ENCODE data around the gene STX3.

Gene STX3

DNA sequence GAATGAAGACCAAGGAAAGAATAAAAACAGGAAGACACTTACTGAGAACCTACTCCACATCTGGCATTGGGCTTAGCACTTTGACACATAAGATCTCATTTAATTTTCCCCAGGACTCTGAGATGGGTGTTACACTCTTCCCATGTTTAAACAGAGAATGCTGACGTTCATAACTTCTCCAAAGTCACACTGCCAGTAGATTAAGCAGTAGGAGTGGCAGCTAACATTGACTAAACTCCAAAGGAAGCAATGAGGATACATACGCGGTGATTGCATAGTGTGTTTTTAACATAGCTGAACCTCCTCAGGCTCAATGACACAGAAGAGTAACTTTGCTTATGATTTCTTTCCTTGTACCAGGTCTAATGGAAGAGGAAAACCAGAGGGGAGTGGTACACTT lies 27.0 kb upstream of the STX3 start:
- no peaks in the 10 kb centered on the region for H3K4me1 ChIP-seq (ENCODE audit: control insufficient read depth, insufficient read depth, low read length)
- no peak overlapping the region for H3K27ac ChIP-seq (ENCODE audit: low read length)
- H3K9me3 ChIP-seq (ENCODE audit: control insufficient read depth, insufficient read depth, low read length) = no peaks in the 10 kb centered on the region
- no CpG with 5 or more reads among the region's 3 CpGs for WGBS (ENCODE audit: insufficient coverage, insufficient read length)
- H3K27me3 ChIP-seq (ENCODE audit: control insufficient read depth, insufficient read depth, low read length) = no peaks in the 10 kb centered on the region
- H3K36me3 ChIP-seq (ENCODE audit: control insufficient read depth, insufficient read depth, low read length) = no peaks in the 10 kb centered on the region
- no peak overlapping the region for H3K4me3 ChIP-seq (ENCODE audit: low read length)
- no peak for DNase-seq (ENCODE audit: low read depth, low spot score)

DNA sequence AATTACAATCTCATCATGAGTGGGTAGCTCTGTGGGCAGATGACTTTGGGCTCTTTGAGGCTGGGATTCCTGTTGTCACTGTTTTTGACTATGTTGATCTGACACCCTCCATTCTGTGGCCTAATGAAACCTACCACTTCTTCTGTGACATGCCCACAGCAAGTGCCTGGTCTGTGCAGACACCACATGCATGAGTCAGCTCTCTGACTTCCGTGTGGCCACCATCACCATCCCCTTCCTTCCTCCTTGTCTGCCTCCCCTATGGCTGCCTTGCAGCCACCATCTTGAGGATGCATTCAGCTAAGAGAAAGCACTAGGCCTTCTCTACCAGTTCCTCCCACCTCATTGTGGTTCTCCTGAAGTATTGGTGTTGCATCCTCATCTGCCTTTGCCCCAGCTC lies 26.3 kb upstream of the STX3 start:
- no CpG with 5 or more reads among the region's 1 CpG for WGBS (ENCODE audit: insufficient coverage, insufficient read length)
- Histone ChIP-seq H3K9me3 (ENCODE audit: control insufficient read depth, insufficient read depth, low read length) (no peaks in the 10 kb centered on the region), H3K4me1 (ENCODE audit: control insufficient read depth, insufficient read depth, low read length) (no peaks in the 10 kb centered on the region), H3K4me3 (ENCODE audit: low read length) (no peak overlapping the region), H3K27me3 (ENCODE audit: control insufficient read depth, insufficient read depth, low read length) (no peaks in the 10 kb centered on the region), H3K27ac (ENCODE audit: low read length) (no peak overlapping the region), H3K36me3 (ENCODE audit: control insufficient read depth, insufficient read depth, low read length) (no peaks in the 10 kb centered on the region)
- no peak for DNase-seq (ENCODE audit: low read depth, low spot score)

DNA sequence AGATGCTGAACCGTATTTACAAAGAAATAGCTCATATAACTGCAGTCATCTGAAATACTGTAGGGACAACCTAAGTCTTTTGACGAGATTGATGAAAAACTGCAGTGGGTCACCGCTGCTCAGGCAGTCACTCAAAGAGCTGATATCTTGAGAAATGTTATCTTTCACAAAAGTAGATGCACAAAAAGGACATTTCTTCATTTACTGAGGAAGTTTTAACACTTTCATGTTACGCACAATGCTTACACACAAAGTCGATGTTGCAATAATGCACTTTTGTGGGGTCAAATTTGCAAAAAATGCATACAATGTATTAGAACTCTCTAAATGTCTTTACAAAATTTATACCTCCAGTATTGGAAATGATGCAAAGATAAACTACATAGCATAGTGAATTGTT lies 25.3 kb upstream of the STX3 start:
- H3K36me3 ChIP-seq (ENCODE audit: control insufficient read depth, insufficient read depth, low read length) = no peaks in the 10 kb centered on the region
- DNase-seq (ENCODE audit: low read depth, low spot score) = no peak
- H3K4me3 ChIP-seq (ENCODE audit: low read length) = no peak overlapping the region
- no peaks in the 10 kb centered on the region for H3K4me1 ChIP-seq (ENCODE audit: control insufficient read depth, insufficient read depth, low read length)
- no CpG with 5 or more reads among the region's 5 CpGs for WGBS (ENCODE audit: insufficient coverage, insufficient read length)
- H3K27ac ChIP-seq (ENCODE audit: low read length) = no peak overlapping the region
- no peaks in the 10 kb centered on the region for H3K27me3 ChIP-seq (ENCODE audit: control insufficient read depth, insufficient read depth, low read length)
- no peaks in the 10 kb centered on the region for H3K9me3 ChIP-seq (ENCODE audit: control insufficient read depth, insufficient read depth, low read length)

DNA sequence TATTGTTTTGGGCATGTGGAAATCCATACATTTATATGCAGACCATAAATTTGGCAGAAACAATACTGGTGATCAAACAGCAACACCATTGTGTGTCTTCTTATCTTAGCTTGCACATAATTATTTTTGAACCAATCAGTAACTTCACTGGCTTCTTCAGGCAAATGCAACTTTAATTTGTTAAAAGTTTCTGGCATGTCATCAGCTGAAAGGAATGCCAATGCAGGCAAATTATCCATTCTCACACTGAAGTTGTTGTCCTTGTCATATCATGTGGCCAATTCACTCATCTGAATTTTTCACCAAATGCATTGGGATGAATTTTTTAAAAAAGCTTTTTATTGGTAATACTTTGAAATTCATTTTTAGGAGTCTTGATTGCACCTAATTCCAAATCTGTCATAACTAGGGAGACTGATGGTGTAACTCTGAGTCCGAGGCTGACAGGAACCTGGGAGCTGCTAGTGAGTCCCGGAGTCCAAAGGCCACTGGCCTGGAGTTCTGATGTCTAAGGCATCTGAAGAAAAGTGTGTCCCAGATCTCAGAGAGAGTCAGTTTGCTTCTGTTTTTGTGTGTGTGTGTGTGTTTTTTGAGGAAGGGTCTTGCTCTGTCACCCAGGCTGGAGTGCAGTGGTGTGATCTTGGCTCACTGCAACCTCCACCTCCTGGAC lies 24.1 kb upstream of the STX3 start:
- WGBS (ENCODE audit: insufficient coverage, insufficient read length) = no CpG with 5 or more reads among the region's 2 CpGs

DNA sequence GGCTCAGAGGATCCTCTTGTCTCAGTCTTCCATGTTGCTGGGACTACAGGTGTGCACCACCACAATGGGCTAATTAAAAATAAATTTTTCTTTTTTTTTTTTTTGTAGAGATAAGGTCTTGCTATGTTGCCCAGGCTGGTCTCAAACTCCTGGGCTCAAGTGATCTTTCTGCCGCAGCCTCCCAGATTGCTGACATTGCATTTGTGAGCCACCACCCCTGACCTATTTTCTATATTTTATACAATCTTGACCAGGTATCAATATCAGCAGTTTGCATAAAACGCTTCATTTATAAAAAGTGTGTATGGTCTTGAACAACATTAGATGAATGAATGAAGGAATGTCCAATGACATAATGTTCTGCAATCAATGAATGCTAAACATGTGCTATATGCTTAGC lies 9.1 kb upstream of the STX3 start:
- no peaks in the 10 kb centered on the region for H3K27me3 ChIP-seq (ENCODE audit: control insufficient read depth, insufficient read depth, low read length)
- no peak overlapping the region for H3K27ac ChIP-seq (ENCODE audit: low read length)
- no peaks in the 10 kb centered on the region for H3K36me3 ChIP-seq (ENCODE audit: control insufficient read depth, insufficient read depth, low read length)
- no CpG with 5 or more reads among the region's 2 CpGs for WGBS (ENCODE audit: insufficient coverage, insufficient read length)
- H3K4me3 ChIP-seq (ENCODE audit: low read length) = no peak overlapping the region
- no peaks in the 10 kb centered on the region for H3K4me1 ChIP-seq (ENCODE audit: control insufficient read depth, insufficient read depth, low read length)
- DNase-seq (ENCODE audit: low read depth, low spot score) = no peak
- no peaks in the 10 kb centered on the region for H3K9me3 ChIP-seq (ENCODE audit: control insufficient read depth, insufficient read depth, low read length)

More for the DNA sequence above, 24.1 kb upstream of the STX3 start:
- DNase-seq (ENCODE audit: low read depth, low spot score) = no peak
- Histone ChIP-seq H3K4me1 (ENCODE audit: control insufficient read depth, insufficient read depth, low read length) (no peaks in the 10 kb centered on the region), H3K9me3 (ENCODE audit: control insufficient read depth, insufficient read depth, low read length) (no peaks in the 10 kb centered on the region), H3K4me3 (ENCODE audit: low read length) (no peak overlapping the region), H3K36me3 (ENCODE audit: control insufficient read depth, insufficient read depth, low read length) (no peaks in the 10 kb centered on the region), H3K27me3 (ENCODE audit: control insufficient read depth, insufficient read depth, low read length) (no peaks in the 10 kb centered on the region), H3K27ac (ENCODE audit: low read length) (no peak overlapping the region)

DNA sequence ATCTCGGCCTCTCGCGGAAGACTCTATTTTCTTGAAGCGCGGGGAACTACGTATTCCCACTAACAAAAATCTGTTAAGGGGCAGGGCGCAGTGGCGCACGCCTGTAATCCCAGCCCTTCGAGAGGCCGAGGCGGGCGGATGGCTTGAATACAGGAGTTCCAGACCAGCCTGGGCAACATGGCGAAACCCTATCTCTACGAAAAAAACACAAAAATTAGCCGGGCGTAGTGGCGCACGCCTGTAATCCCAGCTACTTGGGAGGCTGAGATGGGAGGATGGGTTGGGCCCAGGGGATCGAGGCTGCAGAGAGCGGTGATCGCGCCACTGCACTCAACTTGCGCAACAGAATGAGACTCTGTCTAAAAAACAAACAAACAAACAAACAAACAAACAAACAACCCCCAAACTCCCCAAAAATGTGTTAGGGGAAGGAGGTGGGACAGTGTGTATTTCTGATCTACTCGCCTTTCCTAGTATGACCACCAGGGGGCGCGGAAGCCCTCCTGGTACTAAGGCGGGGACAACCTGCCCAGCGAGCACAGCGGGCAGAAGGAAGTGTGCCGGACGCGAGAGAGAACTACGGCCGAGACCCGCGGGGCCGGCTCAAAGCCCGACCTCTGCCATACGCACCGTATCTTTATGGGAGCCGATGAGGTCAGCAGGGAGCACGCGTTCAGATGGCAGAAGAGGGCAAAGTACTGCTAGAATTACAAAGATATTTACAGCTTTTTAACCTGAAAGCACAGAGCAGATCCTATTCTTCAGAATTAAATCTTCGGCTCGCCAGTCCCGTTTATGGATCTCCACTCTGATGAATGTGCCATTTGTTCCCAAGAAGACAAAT lies 1.3 kb upstream of the STX3 start:
- Histone ChIP-seq H3K36me3 (ENCODE audit: control insufficient read depth, insufficient read depth, low read length) (no peaks in the 10 kb centered on the region; the same call in 1 of the 2 replicates), H3K4me3 (ENCODE audit: low read length) (peak overlapping the region; percentile 87; the same call in 1 of the 2 replicates), H3K27me3 (ENCODE audit: control insufficient read depth, insufficient read depth, low read length) (no peaks in the 10 kb centered on the region), H3K27ac (ENCODE audit: low read length) (no peak overlapping the region), H3K9me3 (ENCODE audit: control insufficient read depth, insufficient read depth, low read length) (no peaks in the 10 kb centered on the region), H3K4me1 (ENCODE audit: control insufficient read depth, insufficient read depth, low read length) (no peaks in the 10 kb centered on the region)
- peak; percentile 61 for DNase-seq (ENCODE audit: low read depth, low spot score)
- WGBS (ENCODE audit: insufficient coverage, insufficient read length) = no CpG with 5 or more reads among the region's 47 CpGs

DNA sequence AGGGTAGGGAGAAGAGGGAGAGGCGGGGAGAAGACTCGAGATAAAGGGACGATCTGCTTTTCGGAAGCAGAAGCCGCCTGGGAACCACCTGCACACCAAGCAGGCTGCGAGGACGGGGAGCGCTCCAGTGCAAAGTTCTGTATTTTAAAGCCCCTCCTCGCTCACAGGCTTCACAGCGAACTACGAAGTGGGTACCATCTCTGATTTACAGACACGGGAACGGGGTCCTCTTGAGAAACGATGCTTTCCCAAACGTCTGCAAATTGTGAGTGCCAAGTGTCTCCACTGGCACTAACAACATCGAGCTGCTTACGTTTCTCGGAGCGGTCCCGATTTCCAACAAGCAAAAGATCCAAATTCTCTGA lies 700 bp upstream of the STX3 start:
- Histone ChIP-seq H3K9me3 (ENCODE audit: control insufficient read depth, insufficient read depth, low read length) (no peaks in the 10 kb centered on the region), H3K4me3 (ENCODE audit: low read length) (peak overlapping the region; percentile 87; the same call in 1 of the 2 replicates), H3K27ac (ENCODE audit: low read length) (no peak overlapping the region), H3K4me1 (ENCODE audit: control insufficient read depth, insufficient read depth, low read length) (no peaks in the 10 kb centered on the region), H3K36me3 (ENCODE audit: control insufficient read depth, insufficient read depth, low read length) (no peaks in the 10 kb centered on the region; the same call in 1 of the 2 replicates), H3K27me3 (ENCODE audit: control insufficient read depth, insufficient read depth, low read length) (no peaks in the 10 kb centered on the region)
- no CpG with 5 or more reads among the region's 20 CpGs for WGBS (ENCODE audit: insufficient coverage, insufficient read length)
- DNase-seq (ENCODE audit: low read depth, low spot score) = peak; percentile 2

DNA sequence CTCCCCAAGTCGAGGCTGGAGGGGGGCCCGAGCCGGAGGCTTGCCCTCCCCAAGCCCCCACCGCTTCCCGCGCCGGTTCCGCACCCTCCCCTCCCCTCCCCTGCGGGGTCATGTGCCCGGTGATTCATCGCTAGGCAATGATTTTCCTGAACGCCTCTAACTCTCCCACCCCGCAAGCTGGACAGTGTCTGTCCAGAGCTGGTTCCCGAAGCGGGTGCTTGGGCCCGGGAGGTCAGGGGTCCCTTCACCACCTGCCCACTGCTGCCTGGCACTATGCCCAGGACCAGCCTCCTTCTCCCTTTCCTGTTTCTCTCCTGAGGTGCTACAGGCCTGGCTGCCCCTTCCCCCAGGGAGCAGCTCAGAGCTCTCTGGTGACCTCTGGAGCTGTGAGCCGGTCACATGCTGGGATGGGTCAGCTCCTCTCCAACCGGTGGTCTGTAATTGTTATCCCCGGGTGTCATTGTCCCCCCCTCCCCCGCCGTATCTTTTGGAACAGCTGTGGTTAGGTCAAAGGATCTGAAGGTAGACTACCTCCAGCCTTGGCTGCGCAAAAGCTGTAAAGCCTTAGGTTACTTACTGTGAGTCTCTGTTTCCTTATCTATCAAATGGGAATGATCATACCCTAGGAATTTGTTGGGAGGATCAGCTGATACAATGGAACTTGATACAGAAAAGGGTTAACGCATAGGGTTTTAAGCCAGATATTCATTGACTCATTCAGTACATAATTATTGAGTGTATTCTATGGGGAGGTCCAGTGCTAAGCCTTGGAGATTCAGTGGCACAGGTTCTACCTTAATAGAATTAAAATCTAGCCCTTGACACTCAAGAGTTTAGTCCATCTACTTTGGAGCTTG lies 753 bp downstream of the STX3 start:
- H3K4me1 ChIP-seq (ENCODE audit: control insufficient read depth, insufficient read depth, low read length) = no peaks in the 10 kb centered on the region
- H3K4me3 ChIP-seq (ENCODE audit: low read length) = peak overlapping the region; percentile 87
- peak; percentile 4 for DNase-seq (ENCODE audit: low read depth, low spot score)
- H3K27me3 ChIP-seq (ENCODE audit: control insufficient read depth, insufficient read depth, low read length) = no peaks in the 10 kb centered on the region
- H3K9me3 ChIP-seq (ENCODE audit: control insufficient read depth, insufficient read depth, low read length) = no peaks in the 10 kb centered on the region
- no peak overlapping the region for H3K27ac ChIP-seq (ENCODE audit: low read length)
- WGBS (ENCODE audit: insufficient coverage, insufficient read length) = no CpG with 5 or more reads among the region's 23 CpGs
- H3K36me3 ChIP-seq (ENCODE audit: control insufficient read depth, insufficient read depth, low read length) = no peaks in the 10 kb centered on the region; the same call in 1 of the 2 replicates

DNA sequence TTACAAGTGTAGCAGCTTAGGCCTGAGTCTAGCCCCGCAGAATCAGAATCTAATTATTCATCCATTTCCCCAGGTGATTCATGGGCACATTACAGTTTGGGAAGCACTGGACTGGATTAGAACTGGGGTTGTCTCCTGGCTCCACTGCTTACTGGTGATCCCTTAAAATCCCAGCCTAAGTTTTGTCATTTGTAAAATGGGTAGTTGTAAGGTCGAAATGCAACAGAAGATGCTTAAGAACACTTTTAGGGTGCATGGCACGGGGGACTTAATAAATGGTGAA lies 1.3 kb downstream of the STX3 start:
- Histone ChIP-seq H3K9me3 (ENCODE audit: control insufficient read depth, insufficient read depth, low read length) (no peaks in the 10 kb centered on the region), H3K4me3 (ENCODE audit: low read length) (no peak overlapping the region; the same call in 1 of the 2 replicates), H3K27me3 (ENCODE audit: control insufficient read depth, insufficient read depth, low read length) (no peaks in the 10 kb centered on the region), H3K27ac (ENCODE audit: low read length) (no peak overlapping the region), H3K4me1 (ENCODE audit: control insufficient read depth, insufficient read depth, low read length) (no peaks in the 10 kb centered on the region), H3K36me3 (ENCODE audit: control insufficient read depth, insufficient read depth, low read length) (no peaks in the 10 kb centered on the region; the same call in 1 of the 2 replicates)
- DNase-seq (ENCODE audit: low read depth, low spot score) = no peak
- WGBS (ENCODE audit: insufficient coverage, insufficient read length) = no CpG with 5 or more reads among the region's 3 CpGs

DNA sequence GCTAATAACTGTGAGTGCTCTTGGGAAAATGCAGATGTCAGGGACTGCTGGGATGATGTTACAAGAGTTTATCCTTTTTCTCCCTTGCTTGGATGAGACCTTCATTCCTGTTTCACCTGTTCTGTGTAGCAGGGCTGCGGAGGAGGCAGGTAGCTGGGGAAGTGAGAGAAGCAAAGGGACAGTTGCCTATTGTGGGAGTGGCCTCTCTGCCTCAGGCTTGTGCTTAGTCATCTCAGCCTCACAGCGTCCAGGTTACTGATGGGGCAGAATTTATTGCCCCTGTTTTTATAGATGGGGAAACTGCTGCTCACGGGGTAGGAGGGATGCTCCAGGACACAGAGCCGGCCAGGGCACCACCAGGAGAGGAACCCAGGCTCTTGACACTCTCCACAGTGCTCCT lies 1.7 kb downstream of the STX3 start:
- no peaks in the 10 kb centered on the region for H3K4me1 ChIP-seq (ENCODE audit: control insufficient read depth, insufficient read depth, low read length)
- no peaks in the 10 kb centered on the region; the same call in 1 of the 2 replicates for H3K36me3 ChIP-seq (ENCODE audit: control insufficient read depth, insufficient read depth, low read length)
- no peak overlapping the region for H3K4me3 ChIP-seq (ENCODE audit: low read length)
- H3K27me3 ChIP-seq (ENCODE audit: control insufficient read depth, insufficient read depth, low read length) = no peaks in the 10 kb centered on the region
- DNase-seq (ENCODE audit: low read depth, low spot score) = no peak
- no peaks in the 10 kb centered on the region for H3K9me3 ChIP-seq (ENCODE audit: control insufficient read depth, insufficient read depth, low read length)
- no peak overlapping the region for H3K27ac ChIP-seq (ENCODE audit: low read length)
- no CpG with 5 or more reads among the region's 4 CpGs for WGBS (ENCODE audit: insufficient coverage, insufficient read length)

All from iPS DF 6.9 (cell line).